Spinal cord (tissue), 10 donors: ENCODE measurements around the gene ANXA2. TPM values are rescaled to one million over a fixed set of nuclear protein-coding genes. Genes with fewer than 3 reads are reported as not detected.

Source experiments
- DNase-seq, 6 donors: peaks; one replicate each; pipeline versions ENCODE4 v3.0.0 to v3.0.0-alpha.2; 2013 to 2015; ENCODE audit warnings: low spot score in 6 of 6, low read depth in 4 of 6
- H3K27ac ChIP-seq: one replicate; pipeline ENCODE4 v1.5.1; 2013; ENCODE audit warnings: low read depth, low read length, control low read depth
- H3K27me3 ChIP-seq: one replicate; pipeline ENCODE4 v1.6.1; 2013; ENCODE audit warnings: low read length; ENCODE audit not compliant: control insufficient read depth, insufficient read depth
- H3K36me3 ChIP-seq: one replicate; pipeline ENCODE4 v1.6.1; 2013; ENCODE audit warnings: low read length; ENCODE audit not compliant: control insufficient read depth, insufficient read depth
- H3K4me1 ChIP-seq: one replicate; pipeline ENCODE4 v1.6.1; 2013; ENCODE audit warnings: low read length; ENCODE audit not compliant: control insufficient read depth, insufficient read depth
- H3K4me3 ChIP-seq: one replicate; pipeline ENCODE4 v1.5.1; 2013; ENCODE audit warnings: low read depth, low read length, control low read depth
- H3K9me3 ChIP-seq: one replicate; pipeline ENCODE4 v1.6.1; 2013; ENCODE audit warnings: low read length; ENCODE audit not compliant: control insufficient read depth, insufficient read depth
- WGBS: methylation state at CpG from one replicate; pipeline ENCODE4 v1.1.5; 2013; ENCODE audit warnings: missing lambda C conversion rate; ENCODE audit not compliant: insufficient coverage; 5-methylcytosine and 5-hydroxymethylcytosine counted together
- polyA plus RNA-seq, 2 donors: library from polyadenylated mRNA; unstranded; fragments of 120-200 nt; gene quantifications; one replicate each; pipeline ENCODE4 v1.2.1, GENCODE V29; 2013; ENCODE audit not compliant: insufficient read length in 2 of 2
- total RNA-seq, 2 donors: library from RNA; depleted of rRNA in 1 of 2; stranded (reverse); fragments of 120-200 nt in 1 of 2; fragments of >200 nt in 1 of 2; gene quantifications; one replicate each; pipeline versions ENCODE4 v1.2.3 to v1.2.4, GENCODE V29; 2013 to 2014
- donor health status: healthy.

The ANXA2 gene
- total and polyA plus RNA-seq, 4 donors: 119 to 1,008 (median 412) TPM

DNA sequence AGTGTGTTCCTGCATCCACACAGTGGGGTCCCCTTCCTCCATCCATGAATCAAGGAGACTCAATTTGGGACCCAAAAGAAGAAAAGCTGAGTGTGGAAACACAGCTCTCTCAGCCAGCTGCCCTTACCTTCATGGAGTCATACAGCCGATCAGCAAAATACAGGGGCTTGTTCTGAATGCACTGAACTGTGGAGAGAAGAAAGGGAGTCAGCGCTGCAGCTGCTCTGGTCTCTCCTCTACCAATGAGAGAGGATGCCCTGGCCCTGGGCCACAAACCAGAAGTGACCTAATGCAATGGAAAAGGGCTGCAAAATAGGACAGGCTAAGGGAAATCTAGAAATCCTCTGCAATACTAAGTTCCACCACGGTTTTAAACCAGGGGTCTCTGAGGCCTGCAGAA is 46.7 kb downstream of the ANXA2 start:
- no peaks in the 10 kb centered on the region for H3K9me3 ChIP-seq
- DNase-seq: peak in 2 of 6 donors; percentile 65 to 72
- H3K27ac ChIP-seq: no peak overlapping the region
- 69% methylated on average over 2 of the region's 3 CpGs for WGBS
- no peaks in the 10 kb centered on the region for H3K27me3 ChIP-seq
- H3K36me3 ChIP-seq: peaks cover 7% of the 10 kb centered on the region
- peaks cover 3% of the 10 kb centered on the region for H3K4me1 ChIP-seq
- no peak overlapping the region for H3K4me3 ChIP-seq

DNA sequence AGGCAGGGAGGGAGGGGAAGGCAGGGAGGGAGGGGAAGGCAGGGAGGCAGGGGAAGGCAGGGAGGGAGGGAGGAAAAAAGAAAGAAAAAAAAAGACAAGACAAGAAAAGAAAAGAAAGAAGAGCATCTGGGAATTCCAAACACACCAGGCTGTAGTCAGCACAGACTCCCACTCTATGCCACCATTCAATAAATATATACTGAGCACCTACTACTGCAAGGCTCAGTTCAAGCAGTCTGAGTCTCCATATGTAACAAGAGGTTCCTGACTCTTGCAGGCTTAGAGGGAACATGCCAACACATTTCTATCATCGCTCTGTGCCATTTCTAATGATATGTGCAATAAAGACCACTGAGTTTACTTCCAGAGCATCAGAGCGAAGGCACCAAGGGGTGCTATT is 47.7 kb downstream of the ANXA2 start:
- Histone ChIP-seq H3K27me3 (no peaks in the 10 kb centered on the region), H3K4me3 (no peak overlapping the region), H3K9me3 (no peaks in the 10 kb centered on the region), H3K36me3 (peaks cover 6% of the 10 kb centered on the region), H3K4me1 (peaks cover 3% of the 10 kb centered on the region), H3K27ac (peak overlapping the region; percentile 16)
- DNase-seq: peak in 2 of 6 donors; percentile 47 to 51
- 83% methylated on average over 2 of the region's 2 CpGs for WGBS

DNA sequence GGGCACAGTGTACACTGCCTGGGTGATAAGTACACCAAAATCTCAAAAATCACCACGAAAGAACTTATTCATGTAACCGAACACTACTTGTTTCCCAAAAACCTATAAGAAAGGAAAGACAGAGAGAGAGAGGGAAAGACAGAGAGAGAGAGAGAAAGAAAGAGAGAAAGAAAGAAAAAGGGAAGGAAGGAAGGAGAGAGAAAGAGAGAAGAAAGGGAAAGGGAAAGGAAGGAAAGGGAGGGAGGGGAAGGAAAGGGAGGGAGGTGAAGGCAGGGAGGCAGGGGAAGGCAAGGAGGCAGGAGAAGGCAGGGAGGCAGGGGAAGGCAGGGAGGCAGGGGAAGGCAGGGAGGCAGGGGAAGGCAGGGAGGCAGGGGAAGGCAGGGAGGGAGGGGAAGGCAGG is 48.2 kb downstream of the ANXA2 start:
- Histone ChIP-seq H3K4me3 (no peak overlapping the region), H3K9me3 (no peaks in the 10 kb centered on the region), H3K27ac (no peak overlapping the region), H3K36me3 (peaks cover 2% of the 10 kb centered on the region), H3K4me1 (peaks cover 3% of the 10 kb centered on the region), H3K27me3 (no peaks in the 10 kb centered on the region)
- no peak for DNase-seq
- WGBS: no CpG with 5 or more reads among the region's 2 CpGs

DNA sequence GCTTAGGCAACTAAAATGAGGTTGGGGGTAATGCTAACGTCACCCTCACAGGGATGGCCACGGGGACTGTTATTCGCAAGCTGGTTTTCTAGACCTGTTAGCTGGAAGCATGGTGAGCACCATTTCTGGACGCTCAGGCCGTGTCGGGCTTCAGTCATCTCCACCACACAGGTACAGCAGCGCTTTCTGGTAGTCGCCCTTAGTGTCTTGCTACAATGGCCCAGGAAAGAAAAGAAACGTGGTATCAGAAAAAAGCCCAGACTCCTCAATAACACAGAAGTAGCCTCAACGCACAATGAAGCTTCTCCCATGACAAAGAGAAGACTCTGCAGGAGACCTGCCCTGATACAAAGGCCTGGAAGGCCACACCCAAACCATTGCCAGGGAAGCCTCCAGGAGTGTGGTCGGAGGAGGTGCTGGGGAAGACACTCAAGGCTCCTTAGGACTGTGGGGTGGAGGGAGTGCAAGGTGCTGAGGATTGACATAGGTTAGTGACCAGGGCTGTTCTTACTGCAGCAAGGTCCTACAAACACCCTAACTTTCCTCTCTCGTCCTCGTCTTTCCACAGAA is 50.2 kb downstream of the ANXA2 start:
- peaks cover 2% of the 10 kb centered on the region for H3K36me3 ChIP-seq
- H3K9me3 ChIP-seq: no peaks in the 10 kb centered on the region
- WGBS: 95% methylated on average over 6 of the region's 13 CpGs
- H3K4me1 ChIP-seq: peaks cover 8% of the 10 kb centered on the region
- no peak overlapping the region for H3K27ac ChIP-seq
- H3K4me3 ChIP-seq: no peak overlapping the region
- DNase-seq: no peak
- no peaks in the 10 kb centered on the region for H3K27me3 ChIP-seq

DNA sequence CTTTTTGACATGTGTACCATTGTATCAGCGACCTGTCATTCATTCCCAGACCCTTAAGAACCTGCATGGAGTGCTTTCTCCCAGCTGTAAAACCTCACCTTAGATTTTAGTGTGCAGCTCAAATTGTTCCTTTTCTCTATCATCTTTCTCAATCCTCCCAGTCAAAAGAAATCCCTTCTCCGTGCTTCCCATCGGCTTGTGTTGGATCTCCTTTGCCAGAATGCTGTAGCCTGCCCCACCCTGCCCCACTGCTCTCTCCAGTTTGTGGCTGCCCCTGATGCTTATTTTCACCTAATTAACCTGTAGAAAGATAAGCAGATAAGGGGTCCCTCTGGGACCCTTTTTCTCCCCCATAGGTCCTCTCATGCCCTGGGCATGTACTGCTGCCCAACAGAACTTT is 51.1 kb downstream of the ANXA2 start:
- DNase-seq: no peak
- H3K27me3 ChIP-seq: no peaks in the 10 kb centered on the region
- H3K27ac ChIP-seq: no peak overlapping the region
- WGBS: 100% methylated on average over 3 of the region's 3 CpGs
- peaks cover 8% of the 10 kb centered on the region for H3K4me1 ChIP-seq
- no peak overlapping the region for H3K4me3 ChIP-seq
- H3K9me3 ChIP-seq: no peaks in the 10 kb centered on the region
- H3K36me3 ChIP-seq: peaks cover 2% of the 10 kb centered on the region

DNA sequence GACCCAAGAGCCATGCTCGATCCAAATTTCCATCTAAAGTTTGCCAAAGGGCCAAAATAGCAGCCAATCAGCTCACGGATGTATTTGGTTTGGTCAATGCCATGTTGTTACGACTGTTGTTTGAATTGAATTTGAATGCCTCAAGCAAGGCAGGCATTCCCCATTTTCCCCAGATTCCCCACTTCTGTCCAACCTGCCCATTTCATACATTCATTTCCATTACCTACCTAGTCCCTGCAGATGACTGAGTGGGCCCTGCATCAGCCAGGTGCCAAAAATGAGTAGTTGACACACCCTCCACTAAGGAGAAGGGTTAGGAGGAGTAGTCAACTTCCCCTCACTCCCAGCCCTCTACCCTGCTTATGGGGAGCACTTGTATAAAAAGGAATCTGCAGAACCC is 51.7 kb downstream of the ANXA2 start:
- H3K4me3 ChIP-seq: no peak overlapping the region
- no peaks in the 10 kb centered on the region for H3K9me3 ChIP-seq
- no peaks in the 10 kb centered on the region for H3K27me3 ChIP-seq
- no peak for DNase-seq
- no peak overlapping the region for H3K27ac ChIP-seq
- H3K4me1 ChIP-seq: peaks cover 6% of the 10 kb centered on the region
- H3K36me3 ChIP-seq: peaks cover under 1% of the 10 kb centered on the region
- 100% methylated on average over 2 of the region's 3 CpGs for WGBS

DNA sequence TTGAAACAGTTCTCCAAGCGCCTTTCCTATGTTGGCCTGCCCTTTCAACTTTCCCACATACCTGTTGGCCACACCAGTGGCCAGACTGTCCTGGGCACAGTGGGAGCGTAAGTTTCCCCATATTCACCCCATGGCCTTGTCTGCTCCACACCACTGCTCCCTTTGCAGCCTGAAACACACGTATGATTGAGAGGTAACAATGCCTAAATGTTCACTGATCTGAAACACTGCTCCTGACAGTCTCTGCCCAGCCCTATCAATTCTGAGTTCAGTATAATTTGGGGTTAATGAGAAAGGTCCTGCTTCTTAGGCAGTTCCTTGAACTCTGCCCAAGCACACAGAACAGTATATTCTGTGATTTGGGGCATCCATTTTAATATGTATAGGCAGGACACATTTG is 52.2 kb downstream of the ANXA2 start:
- Histone ChIP-seq H3K27me3 (no peaks in the 10 kb centered on the region), H3K9me3 (no peaks in the 10 kb centered on the region), H3K27ac (no peak overlapping the region), H3K4me1 (peaks cover 8% of the 10 kb centered on the region), H3K36me3 (no peaks in the 10 kb centered on the region), H3K4me3 (no peak overlapping the region)
- 100% methylated on average over 2 of the region's 3 CpGs for WGBS
- DNase-seq: no peak

DNA sequence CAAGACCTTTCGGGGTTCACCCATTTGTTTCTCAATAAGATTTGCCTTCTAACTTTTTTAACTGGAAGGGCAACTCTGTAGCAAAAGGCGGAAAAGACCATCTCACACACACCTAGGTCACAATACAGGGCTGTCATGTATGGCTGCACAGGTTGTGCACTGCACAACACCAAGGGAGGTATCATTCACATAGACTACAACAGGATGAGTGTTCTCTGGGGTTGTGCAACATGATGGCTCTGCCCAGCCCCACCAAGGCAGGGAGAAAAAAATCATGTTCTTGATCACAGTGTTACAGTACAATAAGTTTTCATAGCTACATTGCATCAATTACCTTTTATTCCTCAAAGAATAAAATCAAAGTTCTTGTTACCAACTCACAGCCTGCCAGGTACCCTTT is 52.8 kb downstream of the ANXA2 start:
- H3K4me1 ChIP-seq: peaks cover 8% of the 10 kb centered on the region
- no peak overlapping the region for H3K27ac ChIP-seq
- no peaks in the 10 kb centered on the region for H3K9me3 ChIP-seq
- H3K27me3 ChIP-seq: no peaks in the 10 kb centered on the region
- H3K4me3 ChIP-seq: no peak overlapping the region
- WGBS: 80% methylated on average over 1 of the region's 2 CpGs
- H3K36me3 ChIP-seq: no peaks in the 10 kb centered on the region
- DNase-seq: no peak

DNA sequence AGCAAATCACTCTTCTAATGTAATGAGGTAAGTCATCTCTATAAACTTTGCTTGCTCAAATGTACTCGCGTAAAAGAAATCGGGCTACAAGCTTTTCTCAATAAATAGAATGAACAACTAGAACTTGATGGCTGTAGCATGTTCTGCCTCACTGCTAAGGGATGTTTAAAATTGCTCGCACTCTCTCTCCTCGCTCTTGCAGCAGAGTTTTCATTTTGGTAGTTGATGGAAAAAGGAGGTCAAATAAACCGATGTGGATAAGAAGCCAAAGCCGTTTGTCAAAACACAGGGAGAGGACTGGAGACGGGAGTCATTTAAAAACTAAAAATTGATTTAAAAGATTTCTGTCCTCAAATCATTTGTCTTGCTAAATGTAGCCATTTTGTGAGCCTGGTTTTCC is 53.3 kb downstream of the ANXA2 start:
- Histone ChIP-seq H3K4me3 (no peak overlapping the region), H3K9me3 (no peaks in the 10 kb centered on the region), H3K27ac (no peak overlapping the region), H3K4me1 (peaks cover 8% of the 10 kb centered on the region), H3K36me3 (no peaks in the 10 kb centered on the region), H3K27me3 (no peaks in the 10 kb centered on the region)
- 84% methylated on average over 5 of the region's 8 CpGs for WGBS
- peak in 1 of 6 donors; percentile 58 for DNase-seq

DNA sequence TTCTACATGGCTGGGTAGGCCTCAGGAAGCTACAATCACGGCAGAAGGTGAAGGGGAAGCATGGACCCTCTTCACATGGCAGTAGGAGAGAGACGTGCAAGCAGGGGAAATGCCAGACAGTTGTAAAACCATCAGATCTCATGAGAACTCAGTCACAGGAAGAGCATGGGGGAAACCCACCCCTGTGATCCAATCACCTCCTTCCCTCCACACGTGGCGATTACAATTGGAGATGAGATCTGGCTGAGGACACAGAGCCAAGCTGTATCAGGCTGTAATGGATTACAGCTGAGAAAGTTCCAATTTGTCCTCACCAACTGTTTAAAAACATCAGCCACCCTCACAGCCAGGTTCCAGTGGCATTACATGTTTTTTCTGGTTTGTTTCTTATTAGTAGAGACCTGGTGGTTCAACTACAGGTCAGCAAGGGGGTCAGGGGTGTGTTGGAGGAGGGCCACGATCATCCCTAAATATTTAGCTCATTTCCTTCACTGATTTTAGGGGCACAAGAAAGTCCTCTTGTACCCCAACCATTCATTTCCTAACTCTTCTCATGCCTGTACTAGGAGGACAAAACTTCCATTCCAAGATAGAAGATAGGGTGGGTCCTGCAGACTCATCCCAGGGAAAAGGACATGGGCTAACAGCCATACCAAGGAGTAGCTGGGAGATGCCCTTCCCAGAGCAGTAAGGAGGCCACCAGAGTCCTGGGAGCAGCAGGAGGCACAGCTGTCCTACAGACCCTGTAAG is 54.4 kb downstream of the ANXA2 start:
- H3K27me3 ChIP-seq: no peaks in the 10 kb centered on the region
- H3K4me3 ChIP-seq: no peak overlapping the region
- no peak for DNase-seq
- no peaks in the 10 kb centered on the region for H3K9me3 ChIP-seq
- WGBS: 69% methylated on average over 2 of the region's 5 CpGs
- peaks cover 8% of the 10 kb centered on the region for H3K4me1 ChIP-seq
- H3K27ac ChIP-seq: peak overlapping the region; percentile 52
- no peaks in the 10 kb centered on the region for H3K36me3 ChIP-seq
